ENCODE results near the gene DCP2. TPM values are rescaled to one million over a fixed set of nuclear protein-coding genes. Genes with fewer than 3 reads are reported as not detected.

DCP2 gene
- total RNA-seq, 2 donors from 2014 or later = 12.9 to 38.4 TPM

DNA sequence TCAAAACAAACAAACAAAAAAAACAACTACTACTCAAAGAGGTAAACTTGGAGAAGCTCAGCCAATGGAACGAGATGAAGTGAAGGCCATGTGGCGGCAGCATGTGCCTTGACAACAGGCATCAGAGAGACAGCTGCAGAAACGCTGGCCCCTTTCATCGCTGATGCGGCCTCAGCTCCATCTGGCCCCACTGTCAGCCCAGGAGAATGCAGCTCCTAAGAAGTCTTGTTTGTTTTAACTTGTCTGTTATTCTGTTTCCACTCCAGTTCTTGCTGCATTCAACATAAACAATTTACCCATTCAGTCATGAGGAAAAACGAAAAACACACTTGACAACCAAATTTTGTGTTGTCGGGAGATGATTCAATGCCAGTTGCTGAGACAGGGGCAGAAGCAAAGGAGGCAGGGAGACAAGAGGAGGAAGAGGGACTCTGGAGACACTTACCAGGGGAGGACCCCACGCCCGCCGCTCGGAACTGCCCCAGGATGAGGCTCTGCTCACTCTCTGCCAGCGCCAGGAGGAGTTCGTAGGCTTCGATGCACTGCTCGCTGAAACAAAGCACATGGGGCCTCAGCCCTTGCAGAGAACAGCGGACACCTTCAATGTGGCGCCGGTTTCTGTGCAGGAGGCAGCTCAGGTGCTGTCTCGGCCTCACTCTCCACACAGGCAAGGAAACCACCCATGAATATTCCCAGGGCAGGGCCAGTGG, 91.2 kb downstream of the DCP2 start:
- no peak overlapping the region for H3K27ac ChIP-seq
- no peaks in the 10 kb centered on the region for H3K4me1 ChIP-seq (ENCODE audit: control insufficient read depth in 1 of 2, low read depth in 2 of 2)
- no peaks in the 10 kb centered on the region for H3K27me3 ChIP-seq (replicated peaks; ENCODE audit: insufficient read depth)
- H3K36me3 ChIP-seq = peaks cover 3% of the 10 kb centered on the region
- ATAC-seq (ENCODE audit: insufficient number of reproducible peaks, low FRiP score, low read depth) = no peak
- TF ChIP-seq CTCF (IDR thresholded peaks at IDR 0.05) = no peak
- no peak overlapping the region for H3K4me3 ChIP-seq
- DNase-seq (ENCODE audit: low spot score) = no peak
- H3K9me3 ChIP-seq = no peaks in the 10 kb centered on the region

GRCh38 chr5:113068559-113068958, 92.0 kb downstream of the DCP2 start:
- ATAC-seq (ENCODE audit: insufficient number of reproducible peaks, low FRiP score, low read depth) = no peak
- Histone ChIP-seq H3K9me3 (no peaks in the 10 kb centered on the region), H3K36me3 (peaks cover 3% of the 10 kb centered on the region), H3K27me3 (replicated peaks; ENCODE audit: insufficient read depth) (no peaks in the 10 kb centered on the region), H3K27ac (no peak overlapping the region), H3K4me3 (no peak overlapping the region), H3K4me1 (ENCODE audit: control insufficient read depth in 1 of 2, low read depth in 2 of 2) (no peaks in the 10 kb centered on the region)
- DNase-seq (ENCODE audit: low spot score) = no peak
- no peak for TF ChIP-seq CTCF (IDR thresholded peaks at IDR 0.05)

Other genes starting within 250 kb of the DCP2 start
- gene APC, start 238.9 kb upstream of the DCP2 start, total RNA-seq = 10 to 100 TPM; 58.6 to 83.7 TPM
- 10 to 100 TPM; 35.9 to 46.9 TPM for gene SRP19, start 115.5 kb upstream of the DCP2 start, total RNA-seq
- 100 to 1,000 TPM in 1 of 2 donors, 10 to 100 TPM in 1; 80.4 to 110 TPM for gene REEP5, start 54.6 kb upstream of the DCP2 start, total RNA-seq